GM13976 (cell line): ENCODE results near the gene TMPRSS2.

Source experiments
- DNase-seq: peaks from one replicate; pipeline ENCODE4 v3.0.0; 2012; ENCODE audit warnings: low spot score
- CTCF ChIP-seq: IDR thresholded peaks from 2 replicates; pipeline ENCODE4 v1.5.1; 2012; ENCODE audit warnings: borderline replicate concordance, mild to moderate bottlenecking; ENCODE audit not compliant: insufficient read depth; ENCODE audit errors: extremely low read depth, missing control alignments, control extremely low read depth
- in situ Hi-C: fragments of 300-500 bp; cut with MboI; formaldehyde crosslinking; loops from one replicate; pipeline ENCODE4 v1.12.0; 2022; ENCODE audit warnings: low sequenced_read_pairs, mixed read lengths, inconsistent platforms; ENCODE audit not compliant: unreplicated experiment

The TMPRSS2 gene

GRCh38 chr21:41488080-41488479, 19.9 kb downstream of the TMPRSS2 start:
- in situ Hi-C loops, result no loop called here
- DNase-seq, result no peak
- no peak for TF ChIP-seq CTCF

GRCh38 chr21:41487082-41487481, 20.9 kb downstream of the TMPRSS2 start:
- DNase-seq, result no peak
- in situ Hi-C loops, result no loop called here

GRCh38 chr21:41483973-41484372, 24.0 kb downstream of the TMPRSS2 start:
- DNase-seq, result no peak
- no peak for TF ChIP-seq CTCF
- in situ Hi-C loops, result no loop called here

More at GRCh38 chr21:41487082-41487481, 20.9 kb downstream of the TMPRSS2 start:
- no peak for TF ChIP-seq CTCF

- in situ Hi-C loops, result no loop called here
- DNase-seq, result no peak
These were observed 24.5 kb downstream of the TMPRSS2 start for GRCh38 chr21:41483415-41483814.

GRCh38 chr21:41482980-41483379, 25.0 kb downstream of the TMPRSS2 start:
- in situ Hi-C loops, result no loop called here
- DNase-seq, result no peak
- no peak for TF ChIP-seq CTCF

More at GRCh38 chr21:41483415-41483814, 24.5 kb downstream of the TMPRSS2 start:
- TF ChIP-seq CTCF, result no peak

GRCh38 chr21:41482301-41482700, 25.7 kb downstream of the TMPRSS2 start:
- no peak for TF ChIP-seq CTCF
- DNase-seq, result no peak
- in situ Hi-C loops, result no loop called here

GRCh38 chr21:41481191-41481590, 26.8 kb downstream of the TMPRSS2 start:
- DNase-seq, result no peak
- in situ Hi-C loops, result no loop called here
- no peak for TF ChIP-seq CTCF
